Activated effector memory CD4-positive, alpha-beta T cell treated with anti-CD3 and anti-CD28 coated beads, Interleukin-2, amount 50 U/mL, for 16 hours (primary cell): Measurements from ENCODE around the gene ARMH4.

Experiments used
- DNase-seq: peaks from one replicate; pipeline ENCODE4 v3.0.0-alpha.2; 2020

ARMH4 gene

DNA sequence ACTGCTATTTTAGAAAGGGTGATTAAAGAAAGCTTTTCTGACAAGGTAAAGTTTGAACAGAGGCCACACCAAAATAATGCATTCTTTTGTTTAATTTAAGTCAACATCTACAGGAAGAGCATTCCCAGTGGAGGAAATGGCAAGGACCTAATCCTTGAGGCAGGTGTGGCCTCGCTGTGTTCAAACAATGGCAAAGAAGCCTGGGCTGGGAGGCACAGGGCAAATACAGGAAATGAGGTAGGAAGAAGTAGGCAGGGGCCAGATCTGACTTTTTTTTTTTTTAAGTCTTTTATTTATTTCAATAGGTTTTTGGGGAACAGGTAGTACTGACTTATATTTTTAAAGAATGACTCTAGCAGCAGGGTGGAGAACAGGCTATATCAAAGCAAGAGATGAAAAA, 53.5 kb downstream of the ARMH4 start:
- no peak for DNase-seq

- DNase-seq = no peak
Measured at GRCh38 chr14:58096731-58097130, 55.3 kb downstream of the ARMH4 start.

- DNase-seq = no peak
Measured at GRCh38 chr14:58091883-58092630, 60.0 kb downstream of the ARMH4 start.

DNA sequence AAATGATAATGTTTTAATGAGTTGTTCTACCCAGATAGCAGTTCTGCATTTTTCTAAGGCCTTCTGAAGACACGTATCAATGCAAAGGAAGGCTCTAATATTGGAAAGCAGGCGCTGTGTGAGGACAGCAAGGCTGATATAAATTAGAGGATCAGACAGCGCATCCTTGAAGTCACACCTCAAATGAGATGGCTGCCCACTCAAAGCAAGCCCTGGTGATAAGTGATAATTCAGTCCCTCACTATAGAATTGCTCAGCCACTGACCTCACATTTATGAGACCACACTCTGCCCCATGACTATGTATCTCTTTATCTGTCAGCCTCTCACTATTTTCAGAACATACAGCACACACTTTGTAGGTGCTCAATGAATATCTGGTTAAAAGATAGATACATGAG, 62.4 kb downstream of the ARMH4 start:
- no peak for DNase-seq

DNA sequence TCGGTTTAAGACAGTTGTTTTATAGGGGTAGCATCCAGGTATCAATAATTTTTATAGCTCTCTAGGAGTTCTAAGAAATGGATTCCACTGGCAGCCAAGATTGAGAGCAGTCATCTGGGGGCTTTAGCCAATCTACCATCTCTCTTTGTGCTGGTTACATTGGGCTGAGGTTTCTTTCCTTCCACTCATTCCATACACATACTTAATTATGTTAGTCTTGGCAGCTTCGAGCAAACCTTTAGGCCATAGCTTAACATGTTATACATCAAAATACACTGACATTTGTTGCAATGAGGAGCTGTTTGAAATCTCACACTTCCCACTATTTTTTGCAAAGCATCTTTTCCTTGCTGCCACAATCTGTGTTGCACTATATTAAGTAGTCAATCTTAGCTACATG, 63.1 kb downstream of the ARMH4 start:
- no peak for DNase-seq

GRCh38 chr14:58085877-58086276, 66.1 kb downstream of the ARMH4 start:
- no peak for DNase-seq

DNA sequence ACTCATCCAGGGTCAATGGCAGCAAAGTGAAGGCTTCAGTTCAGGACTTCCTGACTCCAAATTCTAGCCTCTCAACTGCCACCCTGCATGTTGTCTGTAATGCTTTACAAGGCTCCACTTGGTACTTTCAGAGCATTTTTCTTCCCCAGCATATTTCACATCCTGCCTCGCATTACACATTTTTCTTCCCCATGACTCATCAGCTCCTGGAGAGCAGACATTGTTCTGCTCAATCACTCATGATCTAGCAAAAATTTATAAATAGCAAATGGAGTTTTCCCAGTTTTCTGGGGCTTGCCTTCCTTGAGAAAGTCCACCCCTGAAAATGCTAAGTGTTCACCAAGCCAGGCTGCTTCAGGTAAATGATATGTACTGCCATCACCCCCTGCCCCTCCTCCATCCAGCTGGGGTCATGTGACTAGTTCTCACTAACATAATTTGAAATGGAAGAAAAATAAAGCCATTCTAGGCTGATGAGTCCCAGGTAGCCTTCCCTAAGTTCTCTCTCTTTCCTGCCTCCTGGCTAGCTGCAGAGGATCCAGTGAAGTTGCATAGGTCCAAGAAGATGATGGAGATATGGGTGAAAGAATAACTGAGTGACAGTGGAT, 69.4 kb downstream of the ARMH4 start:
- no peak for DNase-seq

DNA sequence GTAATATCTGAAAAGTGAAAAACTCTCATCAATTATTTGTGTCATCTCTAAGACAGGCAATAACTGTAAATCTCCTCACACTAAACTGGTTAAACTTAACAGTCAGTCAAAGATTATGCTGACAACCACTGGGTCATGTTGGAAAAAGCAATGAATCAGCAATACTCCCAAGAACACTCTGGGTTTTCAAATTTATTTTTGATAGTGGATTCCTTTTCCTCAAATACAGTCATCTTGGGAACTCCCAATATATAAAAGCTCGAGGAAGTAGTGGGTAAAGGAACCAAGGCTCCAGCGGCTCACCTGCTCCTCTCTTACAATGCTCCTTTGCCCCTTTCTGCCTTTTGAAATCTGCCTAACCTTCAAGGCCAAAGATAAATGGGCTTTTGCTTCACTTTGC, 70.0 kb downstream of the ARMH4 start:
- DNase-seq = no peak

GRCh38 chr14:58078471-58078870, 73.5 kb downstream of the ARMH4 start:
- DNase-seq = no peak

DNA sequence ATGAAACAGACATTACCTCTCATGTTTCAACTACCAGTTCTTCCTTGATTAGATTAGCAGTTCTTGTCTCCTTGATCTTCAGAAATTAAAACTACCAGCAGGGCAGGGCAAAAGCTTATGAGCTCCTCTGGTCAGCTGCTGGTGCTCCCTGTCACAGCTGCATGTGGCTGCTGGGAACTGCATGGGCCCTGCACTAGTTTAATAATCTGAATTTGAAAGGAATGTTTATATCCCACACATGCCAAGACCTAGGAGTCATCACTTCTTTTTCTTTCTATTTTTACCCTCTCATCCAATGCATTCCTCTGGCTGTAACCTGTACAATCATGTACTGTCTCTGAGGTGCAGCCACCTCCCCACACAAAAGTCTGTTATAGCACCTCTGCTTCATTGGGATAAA, 73.9 kb downstream of the ARMH4 start:
- no peak for DNase-seq

GRCh38 chr14:58077621-58078020, 74.4 kb downstream of the ARMH4 start:
- DNase-seq = no peak

GRCh38 chr14:58073516-58073915, 78.5 kb downstream of the ARMH4 start:
- no peak for DNase-seq

- peak; percentile 64 for DNase-seq
Measured at GRCh38 chr14:58072288-58073071, 79.5 kb downstream of the ARMH4 start.

DNA sequence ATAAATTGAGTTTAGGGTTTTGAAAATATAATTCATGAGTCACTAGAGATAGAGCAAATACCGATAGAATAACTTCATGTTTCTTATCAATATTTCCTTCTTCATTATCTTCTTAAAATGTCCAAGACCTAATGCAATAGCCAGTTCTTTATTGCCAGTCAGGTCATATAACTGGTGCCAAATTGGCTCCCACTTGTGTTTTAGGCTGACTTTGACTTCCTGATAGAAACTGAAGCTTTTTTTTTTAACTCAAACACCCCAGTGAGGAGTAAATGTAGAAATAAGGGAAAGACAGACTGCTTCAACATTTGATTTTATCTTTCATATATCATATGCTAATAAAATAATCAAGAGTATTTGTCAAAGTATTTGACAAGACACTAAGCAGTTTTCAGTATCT, 80.7 kb downstream of the ARMH4 start:
- no peak for DNase-seq

GRCh38 chr14:58068306-58068705, 83.7 kb downstream of the ARMH4 start:
- no peak for DNase-seq

DNA sequence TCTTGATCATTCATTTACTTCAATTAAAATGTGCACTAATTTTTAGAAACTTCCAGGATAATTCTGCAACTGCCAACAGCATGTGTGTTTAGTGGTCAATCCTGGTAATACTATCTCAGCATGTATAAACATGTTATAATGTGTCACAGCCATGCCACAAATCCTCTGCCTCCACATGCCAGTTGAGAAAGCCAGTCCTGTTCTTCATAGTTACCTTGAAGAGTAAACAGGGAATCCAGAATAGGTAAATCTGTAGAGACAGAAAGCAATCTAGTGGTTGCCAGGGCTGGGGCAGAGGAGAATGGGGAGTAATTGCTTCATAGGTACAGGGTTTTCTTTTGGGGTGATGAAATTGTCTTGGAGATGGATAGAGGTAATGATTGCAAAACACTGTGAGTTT, 85.9 kb downstream of the ARMH4 start:
- no peak for DNase-seq

DNA sequence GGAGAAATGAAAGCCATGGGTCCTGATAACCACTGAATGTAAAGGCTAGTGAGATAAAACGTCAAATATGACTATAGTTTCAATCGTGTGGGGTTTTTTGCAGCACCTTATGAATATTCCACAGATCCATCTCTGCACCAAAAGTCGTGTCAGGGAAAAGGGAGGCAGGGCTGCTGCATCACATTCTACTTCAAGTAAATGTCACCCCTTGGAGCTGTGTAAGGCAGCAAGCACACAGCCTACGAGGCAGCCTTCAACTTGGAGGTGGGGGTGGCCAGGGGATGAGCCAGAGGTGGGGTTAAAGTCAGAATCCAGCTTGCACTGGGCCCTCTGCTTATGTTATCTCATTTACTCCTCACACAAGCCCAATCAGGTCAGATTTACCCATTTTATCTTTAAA, 90.4 kb downstream of the ARMH4 start:
- DNase-seq = no peak

DNA sequence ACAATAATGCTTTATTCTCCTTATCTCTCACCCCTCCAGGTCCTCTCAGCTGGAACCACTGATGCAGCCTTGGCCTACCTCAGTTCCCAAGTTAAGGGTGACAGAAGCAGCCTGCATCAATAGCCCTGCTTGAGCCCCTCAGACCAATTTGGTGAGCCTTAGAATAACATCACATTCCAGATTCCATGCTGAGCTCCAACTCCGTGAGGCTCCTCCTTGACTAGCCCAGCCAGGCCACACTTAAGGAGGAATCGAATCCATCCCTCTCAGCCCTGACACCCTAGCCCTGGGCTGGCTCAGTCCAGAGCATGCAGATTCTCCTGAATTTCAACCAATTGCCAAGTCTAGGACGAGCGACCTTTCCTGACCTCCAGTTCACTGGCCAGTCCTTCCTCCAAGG, 91.1 kb downstream of the ARMH4 start:
- DNase-seq = no peak

- DNase-seq = no peak
Measured at GRCh38 chr14:58060077-58060476, 91.9 kb downstream of the ARMH4 start.

DNA sequence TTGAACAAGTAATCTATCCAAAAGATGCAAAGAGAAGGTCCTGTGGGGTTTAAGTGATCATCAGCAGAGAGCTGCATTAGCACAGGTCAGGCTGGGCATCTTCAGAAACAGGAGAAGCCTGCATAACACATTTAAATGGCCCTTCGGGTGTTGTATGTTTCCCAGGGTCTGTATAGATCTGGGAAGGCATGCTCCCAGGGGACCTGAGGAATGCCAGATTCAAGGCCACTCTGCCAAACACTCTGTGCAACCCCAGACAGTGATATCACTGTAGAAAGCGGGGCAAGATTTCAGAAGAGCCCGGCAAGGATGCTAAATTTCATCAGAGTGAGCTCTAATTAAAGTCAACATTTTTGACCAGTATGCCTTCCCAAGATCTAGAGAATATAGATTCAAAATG, 92.9 kb downstream of the ARMH4 start:
- no peak for DNase-seq

GRCh38 chr14:58055497-58056010, 96.5 kb downstream of the ARMH4 start:
- DNase-seq = no peak

GRCh38 chr14:58054100-58054499, 97.9 kb downstream of the ARMH4 start:
- DNase-seq = no peak

DNA sequence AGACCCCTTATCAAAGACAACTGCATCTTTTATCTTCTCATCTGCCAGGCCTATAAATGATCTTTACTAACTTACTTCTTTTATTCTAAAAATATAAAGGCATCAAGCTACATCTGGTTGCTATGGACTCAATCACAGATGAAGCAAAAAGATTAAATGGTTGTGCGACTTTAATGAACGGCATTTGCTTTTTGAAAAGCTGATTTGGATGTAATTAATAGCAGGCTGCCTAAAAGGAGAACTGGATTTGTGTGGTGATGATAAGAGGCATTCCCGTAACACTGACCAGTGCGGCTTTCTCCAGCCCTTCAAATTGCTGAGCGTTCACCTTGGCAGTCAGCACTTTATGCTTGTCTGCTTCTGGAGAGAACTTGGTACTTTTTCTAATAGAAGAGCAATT, 103.8 kb downstream of the ARMH4 start:
- no peak for DNase-seq

DNA sequence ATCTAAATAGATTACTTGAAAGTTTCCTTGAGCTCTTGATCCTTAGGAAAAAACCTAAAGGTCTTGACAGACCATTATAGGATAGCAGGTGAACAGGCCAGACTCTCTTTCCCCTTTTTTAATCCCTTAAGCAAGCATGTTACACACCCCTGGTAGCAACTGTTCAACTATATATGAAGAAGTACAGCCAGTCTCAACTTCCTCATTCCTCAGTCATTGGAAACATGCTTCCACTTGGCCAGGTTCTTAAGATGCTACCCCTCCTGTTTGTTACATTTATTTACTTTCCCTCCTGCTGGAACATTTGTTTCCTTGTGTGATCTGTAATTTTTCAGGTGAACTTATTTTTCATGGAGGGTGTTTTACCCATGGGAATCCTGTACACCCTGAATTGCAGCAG, 124.1 kb downstream of the ARMH4 start:
- no peak for DNase-seq
